CD4-positive, alpha-beta T cell treated with Interleukin-10 for 1 hour (primary cell): ENCODE measurements around the gene EML4.
"Not testable (repeated sequence)": the region's sequence is repeated elsewhere in the genome, so short reads cannot be mapped to it uniquely, and the experiment has no call there.

Source experiments
- DNase-seq: peaks from one replicate; pipeline ENCODE4 v3.0.0-alpha.2; 2020

Gene EML4

DNA sequence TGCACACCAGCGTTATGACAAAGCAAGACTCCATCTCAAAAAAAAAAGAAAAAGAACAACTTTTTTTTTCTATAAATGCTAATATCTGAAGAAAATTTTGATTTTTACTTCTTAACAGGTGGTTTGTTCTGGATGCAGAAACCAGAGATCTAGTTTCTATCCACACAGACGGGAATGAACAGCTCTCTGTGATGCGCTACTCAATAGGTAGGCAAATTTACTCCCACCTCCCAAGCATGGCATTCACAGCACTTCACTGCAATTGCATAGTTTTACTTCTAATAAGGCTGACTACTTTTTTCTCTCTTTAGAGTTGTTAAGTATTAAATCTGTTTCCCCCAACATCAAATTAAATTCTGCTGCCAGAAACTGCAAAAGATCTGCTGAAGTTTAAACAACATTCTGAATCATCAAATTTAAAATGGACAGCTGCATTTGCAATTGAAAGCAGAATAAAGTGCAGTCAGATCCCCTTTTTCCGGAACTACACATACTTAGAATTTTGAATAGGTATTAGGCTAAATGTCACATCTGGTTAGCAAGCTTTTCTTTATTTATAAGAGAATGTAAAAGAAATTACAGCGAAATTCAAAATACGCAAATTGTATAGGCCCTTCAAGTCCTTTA is 146.8 kb downstream of the EML4 start:
- no peak for DNase-seq

DNA sequence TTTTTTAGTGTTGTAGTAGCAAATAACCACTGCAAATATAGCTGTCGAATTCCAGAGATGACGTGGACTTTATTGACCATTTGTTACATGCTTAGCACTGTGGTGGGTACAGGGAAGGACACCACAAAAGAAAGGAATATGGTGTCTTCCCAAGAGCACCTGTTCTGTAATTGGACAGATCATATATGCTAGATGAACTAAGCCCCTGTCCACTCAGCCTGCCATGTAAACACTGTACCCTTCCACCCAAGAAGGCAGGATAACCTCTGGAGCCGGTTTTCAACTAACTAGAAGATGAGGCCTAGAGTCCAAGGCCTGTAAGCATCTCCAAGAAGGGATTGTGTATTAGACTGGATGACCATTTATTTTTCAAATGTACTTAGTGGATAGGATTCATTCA is 147.8 kb downstream of the EML4 start:
- DNase-seq, result no peak

DNA sequence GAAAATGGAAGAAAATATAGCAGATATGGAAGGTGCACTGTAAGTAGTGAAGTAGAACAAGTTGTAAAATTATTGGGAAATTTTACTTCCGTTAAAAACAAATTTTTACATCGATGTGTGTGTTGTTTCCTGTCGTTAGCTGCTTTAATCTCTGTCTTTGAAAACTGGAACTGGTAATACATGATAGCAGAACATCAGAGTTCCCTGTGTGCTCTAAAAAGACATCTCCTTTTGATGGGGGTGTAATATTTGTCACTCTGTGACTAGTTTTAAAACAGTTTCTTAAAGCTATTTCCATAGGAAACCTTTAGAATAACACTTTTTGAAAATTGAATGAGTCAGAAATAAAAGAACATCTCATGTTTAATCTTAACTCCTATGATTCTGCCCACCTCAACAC is 148.3 kb downstream of the EML4 start:
- DNase-seq, result no peak

DNA sequence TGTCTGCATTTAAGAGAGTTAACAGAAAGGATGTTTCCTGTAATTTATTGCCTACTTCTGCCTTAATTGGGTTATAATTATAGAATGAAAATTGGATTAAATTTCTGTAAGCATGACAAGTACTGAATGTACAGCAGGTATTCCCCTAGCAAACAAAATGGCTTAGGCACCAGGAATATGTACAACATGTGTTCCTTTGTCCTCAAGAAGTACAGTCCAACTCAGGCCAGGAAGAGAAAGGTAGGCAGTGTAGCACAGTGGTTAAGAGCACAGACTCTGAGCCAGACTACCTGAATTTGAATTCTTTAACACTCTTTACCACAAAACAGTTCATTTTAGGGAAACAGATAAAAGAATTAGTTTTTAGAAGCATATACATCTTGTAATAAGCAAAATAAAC is 148.8 kb downstream of the EML4 start:
- no peak for DNase-seq

DNA sequence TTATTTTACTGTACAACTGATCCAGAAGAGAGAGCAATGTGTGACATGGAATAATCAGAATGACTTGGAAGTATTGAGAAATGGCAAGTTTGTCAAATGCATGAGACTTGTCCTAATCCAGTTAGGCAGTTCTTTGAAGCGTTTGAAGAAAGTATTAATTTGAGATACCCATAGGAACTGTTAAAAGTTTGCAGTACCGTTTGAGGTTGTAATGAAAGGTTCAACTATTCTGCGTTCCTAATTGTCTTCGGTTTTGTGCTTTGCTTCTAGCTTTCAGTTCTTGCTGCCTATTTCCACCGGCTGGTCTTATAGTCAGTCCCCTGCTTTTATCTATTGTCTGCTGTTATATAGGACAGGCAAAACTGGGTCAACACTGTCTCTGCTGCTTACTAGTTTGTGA is 150.1 kb downstream of the EML4 start:
- no peak for DNase-seq

DNA sequence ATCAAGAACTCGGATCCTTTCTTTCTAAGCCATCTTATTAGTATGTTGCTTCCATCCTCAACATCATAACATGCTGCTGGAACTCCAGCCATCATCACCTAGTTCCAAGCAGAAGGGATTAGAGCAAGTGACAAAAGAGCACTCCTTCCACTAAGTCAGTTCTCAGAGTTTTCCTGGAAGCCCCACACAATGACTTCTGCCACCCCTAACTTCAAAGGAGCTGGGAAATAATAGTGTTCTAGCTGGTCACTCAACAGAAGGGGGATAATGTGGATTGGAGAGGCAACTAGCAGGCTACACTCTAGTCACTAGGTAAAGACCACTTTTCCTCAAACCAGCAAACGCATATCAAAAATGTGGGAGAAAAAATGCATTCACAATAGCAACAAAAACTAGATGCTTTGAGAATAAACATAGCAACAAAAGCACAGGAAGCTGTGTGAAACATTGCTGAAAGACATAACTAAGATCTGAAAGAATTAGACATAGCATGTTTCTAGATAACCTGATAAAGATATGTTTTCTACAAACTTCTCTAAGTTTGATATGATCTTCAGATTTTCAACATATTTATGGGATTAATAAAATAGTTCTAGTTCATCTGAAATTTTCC is 152.4 kb downstream of the EML4 start:
- peak; percentile 27 for DNase-seq

DNA sequence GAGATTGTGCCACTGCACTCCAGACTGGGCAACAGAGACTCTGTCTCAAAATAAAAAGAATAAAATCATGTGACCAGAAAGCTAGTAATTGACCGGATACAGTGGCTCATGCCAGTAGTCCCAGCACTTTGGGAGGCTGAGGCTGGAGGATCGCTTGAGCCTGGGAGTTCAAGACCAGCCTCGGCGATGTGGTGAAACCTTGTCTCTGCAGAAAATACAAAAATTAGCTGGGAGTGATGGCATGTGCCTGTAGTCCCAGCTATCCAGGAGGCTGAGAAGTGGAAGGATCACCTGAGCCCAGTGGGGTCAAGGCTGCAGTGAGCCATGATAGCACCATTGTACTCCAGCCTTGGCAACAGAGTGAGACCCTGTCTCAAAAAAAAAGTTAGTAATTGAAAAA is 155.1 kb downstream of the EML4 start:
- DNase-seq, result no peak

DNA sequence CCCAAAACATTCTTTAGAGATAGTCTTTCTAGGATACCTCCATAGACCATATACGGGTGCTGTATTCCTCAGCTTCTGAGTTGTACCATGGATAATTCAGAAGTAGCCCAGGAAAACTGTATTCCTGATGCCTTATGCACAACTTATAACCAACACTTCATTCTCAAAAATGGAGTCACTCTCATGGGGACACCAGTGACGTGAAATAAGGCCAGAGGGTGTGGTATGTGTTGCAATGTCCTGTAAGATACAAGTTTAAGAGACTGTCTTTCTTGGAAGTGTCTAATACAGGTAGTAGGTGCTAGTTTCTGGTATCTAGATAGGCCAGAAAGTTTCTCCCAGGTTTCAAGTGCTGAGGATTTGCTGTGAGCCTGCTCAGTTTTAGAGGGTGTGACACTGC is 155.8 kb downstream of the EML4 start:
- no peak for DNase-seq

DNA sequence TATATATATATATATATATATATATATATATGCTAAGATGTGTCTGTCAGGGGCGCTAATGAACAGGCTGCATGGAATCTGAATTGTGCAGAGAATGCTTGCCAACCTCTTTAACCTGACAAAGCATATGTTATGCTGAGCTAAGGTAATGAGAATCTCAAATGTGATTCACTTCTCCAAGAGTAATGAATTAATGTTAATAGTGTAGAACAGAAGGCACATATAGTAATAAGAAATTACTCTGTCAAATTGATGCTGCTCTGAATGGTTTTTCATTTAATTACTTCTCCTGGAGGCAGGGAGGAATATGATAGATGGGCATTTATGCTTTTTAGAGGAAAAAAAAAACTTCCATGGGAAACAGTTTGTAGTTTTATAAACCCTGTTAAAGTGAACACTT is 156.5 kb downstream of the EML4 start:
- DNase-seq, result no peak

DNA sequence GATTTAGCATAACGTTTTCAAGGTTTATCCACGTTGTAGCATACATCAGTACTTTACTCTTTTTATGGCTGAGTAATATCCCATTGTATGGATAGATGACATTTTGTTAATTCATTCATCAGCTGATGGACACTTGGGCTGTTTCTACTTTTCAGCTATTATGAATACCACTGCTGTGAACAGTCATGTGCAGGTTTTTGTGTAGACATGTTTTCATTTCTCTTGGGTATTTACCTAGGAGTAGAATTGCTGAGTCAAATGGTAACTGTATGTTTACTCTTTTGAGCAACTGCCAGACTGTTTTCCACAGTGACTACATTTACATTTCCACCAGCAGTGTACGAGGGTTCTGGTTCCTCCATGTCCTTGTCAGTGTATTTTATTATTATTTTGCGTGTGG is 158.0 kb downstream of the EML4 start:
- DNase-seq, result no peak

DNA sequence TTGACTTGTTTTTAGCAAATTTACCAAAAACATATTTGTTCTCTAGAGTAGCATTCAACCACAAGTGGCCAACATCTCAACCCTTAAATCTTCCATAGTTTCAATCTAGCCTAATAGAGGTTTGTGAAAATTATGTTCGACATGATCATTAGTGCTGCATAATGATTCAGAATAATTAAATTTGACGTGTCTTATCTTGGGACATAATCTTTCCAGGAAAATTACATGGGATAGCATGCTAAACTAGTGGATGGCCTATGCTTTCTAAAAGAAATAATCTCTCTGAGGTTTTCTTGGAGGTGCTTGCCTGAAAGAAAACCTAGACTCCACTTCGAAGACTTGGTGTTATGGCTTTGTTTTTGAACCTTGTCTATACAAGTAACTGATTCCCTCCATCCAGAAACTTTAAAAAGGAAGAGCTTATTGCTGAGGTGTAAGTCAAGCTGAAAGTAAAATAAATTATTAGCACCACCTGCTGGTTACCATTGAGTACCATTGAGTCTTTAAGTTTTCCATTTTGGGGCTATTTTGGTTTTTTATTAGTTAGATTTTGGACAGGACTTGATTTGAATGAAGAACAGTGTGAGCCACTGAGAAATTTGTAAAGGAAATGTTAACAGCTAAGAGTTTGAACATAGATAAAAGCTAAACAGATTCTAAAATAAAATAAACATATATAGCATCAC is 159.1 kb downstream of the EML4 start:
- peak; percentile 48 for DNase-seq

DNA sequence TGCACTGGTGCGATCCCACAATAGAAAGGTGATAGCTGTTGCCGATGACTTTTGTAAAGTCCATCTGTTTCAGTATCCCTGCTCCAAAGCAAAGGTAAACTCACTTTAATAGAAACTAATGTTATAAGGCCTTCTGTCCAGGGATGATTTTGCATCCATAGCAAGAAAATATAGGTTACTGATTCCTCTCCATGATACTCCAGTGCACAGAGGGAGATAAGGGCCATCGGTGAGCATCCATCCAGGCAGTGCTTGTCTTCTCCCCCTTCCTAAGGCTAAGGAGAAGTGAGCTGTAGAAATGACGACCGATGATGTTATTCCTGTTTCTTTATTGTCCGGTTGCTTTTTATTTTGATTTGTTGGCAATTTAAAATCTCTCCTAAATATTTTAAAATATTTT is 159.8 kb downstream of the EML4 start:
- DNase-seq, result no peak

DNA sequence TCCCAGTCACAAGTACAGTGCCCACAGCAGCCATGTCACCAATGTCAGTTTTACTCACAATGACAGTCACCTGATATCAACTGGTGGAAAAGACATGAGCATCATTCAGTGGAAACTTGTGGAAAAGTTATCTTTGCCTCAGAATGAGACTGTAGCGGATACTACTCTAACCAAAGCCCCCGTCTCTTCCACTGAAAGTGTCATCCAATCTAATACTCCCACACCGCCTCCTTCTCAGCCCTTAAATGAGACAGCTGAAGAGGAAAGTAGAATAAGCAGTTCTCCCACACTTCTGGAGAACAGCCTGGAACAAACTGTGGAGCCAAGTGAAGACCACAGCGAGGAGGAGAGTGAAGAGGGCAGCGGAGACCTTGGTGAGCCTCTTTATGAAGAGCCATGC is 160.6 kb downstream of the EML4 start:
- no peak for DNase-seq

DNA sequence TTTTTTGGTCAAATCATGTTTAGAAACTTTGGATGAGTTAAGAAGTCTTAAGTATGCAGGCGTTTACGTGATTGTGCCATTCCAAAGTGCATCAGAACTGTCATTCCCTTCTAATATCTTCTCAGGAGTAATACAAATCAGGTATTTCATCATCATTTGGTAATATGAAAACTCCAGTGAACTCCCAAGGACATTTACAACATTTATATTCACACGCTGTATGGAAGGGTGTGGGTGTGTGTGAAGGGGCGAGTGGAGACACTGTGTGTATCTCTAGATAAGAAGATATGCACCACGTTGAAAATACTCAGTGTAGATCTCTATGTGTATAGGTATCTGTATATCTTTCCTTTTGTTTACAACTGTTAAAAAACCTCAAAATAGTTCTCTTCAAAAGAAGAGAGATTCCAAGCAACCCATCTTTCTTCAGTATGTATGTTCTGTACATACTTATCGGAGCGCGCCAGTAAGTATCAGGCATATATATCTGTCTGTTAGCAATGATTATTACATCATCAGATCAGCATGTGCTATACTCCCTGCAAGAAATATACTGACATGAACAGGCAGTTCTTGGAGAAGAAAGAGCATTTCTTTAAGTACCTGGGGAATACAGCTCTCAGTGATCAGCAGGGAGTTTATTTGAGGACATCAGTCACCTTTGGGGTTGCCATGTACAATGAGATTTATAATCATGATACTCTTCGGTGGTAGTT is 162.6 kb downstream of the EML4 start:
- no peak for DNase-seq

DNA sequence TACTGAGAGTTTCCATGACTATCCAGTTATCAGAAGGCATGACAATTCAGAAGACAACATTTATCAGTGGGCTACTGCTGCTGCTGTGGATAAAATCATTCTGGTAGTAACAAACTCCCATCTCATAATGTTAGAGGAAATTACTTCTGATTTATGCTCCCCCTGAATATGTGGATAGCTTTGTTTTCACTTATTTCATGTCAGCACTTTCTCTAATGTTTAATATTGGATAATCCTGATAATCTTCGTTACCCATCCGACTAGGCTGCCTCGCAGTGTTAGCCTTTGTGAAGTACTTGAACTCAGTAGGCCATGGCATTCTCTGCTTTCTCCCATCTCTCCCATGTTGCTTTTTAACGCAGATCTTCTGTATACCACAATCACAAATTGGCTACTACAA is 163.4 kb downstream of the EML4 start:
- no peak for DNase-seq

DNA sequence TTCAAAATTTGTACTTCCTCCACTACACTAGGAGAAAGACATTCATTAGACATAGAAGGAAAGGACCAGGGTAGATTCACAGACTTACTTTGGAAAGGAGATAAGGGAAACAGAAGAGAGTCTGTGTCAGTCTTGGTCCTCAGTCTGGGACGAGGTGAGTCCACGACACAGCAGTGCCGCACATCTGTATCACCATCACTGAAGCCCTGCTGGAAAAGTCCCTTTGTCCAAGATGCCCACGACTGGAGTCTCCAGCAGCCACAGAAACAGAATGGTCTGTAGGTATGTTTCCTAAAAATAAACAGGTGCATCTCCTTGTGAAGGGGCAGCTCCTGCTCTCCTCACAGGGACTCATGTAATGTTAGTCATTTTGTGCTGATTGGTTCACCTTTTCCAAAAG is 164.4 kb downstream of the EML4 start:
- no peak for DNase-seq

DNA sequence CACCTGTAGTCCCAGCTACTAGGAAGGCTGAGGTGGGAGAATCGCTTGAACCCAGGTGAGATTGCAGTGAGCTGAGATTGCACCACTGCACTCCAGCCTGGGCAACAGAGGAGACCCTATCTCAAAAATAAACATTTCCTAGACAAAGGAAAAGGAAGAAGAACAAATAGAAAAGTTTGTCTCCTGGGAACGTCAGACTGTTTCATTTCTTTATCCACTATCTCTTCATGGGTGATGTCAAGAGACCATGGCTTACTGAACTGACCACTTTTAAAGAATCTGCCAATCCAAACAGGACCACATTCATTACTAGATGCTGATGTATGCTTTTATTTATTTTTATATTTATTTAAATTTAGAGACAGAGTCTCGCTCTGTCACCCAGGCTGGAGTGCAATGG is 165.1 kb downstream of the EML4 start:
- no peak for DNase-seq

DNA sequence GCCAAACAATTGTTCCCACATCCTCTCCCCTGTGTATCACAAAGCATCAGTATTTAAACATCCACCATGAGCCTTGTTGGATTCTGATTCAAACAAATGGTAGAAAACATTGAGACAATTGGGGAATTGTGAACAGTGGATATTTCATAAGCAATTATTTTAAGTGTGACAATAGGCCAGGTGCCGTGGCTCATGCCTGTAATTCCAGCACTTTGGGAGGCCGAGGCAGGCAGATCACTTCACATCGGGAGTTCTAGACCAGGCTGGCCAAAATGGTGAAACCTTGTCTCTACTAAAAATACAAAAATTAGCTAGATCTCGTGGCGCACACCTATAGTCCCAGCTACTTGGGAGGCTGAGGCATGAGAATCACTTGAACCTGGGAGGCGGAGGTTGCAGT is 165.7 kb downstream of the EML4 start:
- not testable (repeated sequence) for DNase-seq

DNA sequence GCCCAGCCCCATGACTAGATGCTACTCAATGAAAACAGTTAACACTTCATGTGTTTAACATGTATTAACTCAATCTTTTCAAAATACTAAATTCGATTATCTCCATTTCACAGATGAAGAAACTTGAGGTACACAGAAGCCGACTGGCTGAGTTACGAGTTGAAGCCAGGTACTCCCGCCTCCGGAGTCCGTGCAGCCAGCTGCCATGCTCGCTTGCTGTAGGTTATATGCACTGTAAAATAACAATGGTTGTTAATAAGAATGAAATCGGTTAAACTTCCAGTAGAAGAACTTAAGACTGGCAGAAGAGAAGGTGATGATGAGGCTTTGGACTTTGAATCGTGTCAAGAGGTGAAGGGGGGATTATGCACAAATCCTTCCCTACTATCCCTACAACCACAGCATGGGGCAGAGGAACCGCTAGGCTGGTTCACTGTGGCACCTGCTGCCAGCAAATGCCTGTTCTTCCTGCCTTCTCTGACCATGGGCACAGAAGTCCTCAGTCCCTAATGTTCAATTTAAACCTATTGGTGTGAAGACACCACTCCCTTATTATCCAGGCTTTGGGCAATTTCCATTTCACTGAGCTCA is 166.5 kb downstream of the EML4 start:
- no peak for DNase-seq

DNA sequence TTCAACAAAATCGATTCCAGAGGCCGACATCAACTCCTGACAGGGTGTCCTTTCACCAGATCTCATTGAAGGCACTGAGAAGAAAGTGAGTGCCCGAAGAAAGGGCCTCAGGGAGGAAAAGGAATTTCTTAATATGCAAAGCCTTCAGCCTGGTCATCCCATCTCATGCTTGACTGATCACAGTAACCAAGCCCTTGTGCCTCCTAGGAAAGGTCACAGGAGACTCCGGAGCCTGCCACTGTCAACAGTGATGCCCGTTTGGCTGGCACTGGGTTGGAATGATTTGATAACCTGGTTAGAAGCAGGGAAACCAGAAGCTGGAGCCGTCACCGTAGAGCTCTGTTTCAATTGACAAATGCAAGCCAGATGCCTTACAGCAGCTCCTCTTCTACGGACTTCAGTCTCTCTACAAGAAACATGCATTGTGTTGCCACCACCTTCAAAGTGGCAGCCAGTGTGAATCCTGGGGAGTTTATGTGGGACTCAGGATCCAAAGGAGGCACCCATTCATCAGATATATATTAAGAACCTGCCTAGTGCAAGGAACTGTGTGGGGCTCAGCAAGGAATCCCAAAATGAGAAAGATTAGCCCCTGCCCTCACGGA is 167.3 kb downstream of the EML4 start:
- no peak for DNase-seq

DNA sequence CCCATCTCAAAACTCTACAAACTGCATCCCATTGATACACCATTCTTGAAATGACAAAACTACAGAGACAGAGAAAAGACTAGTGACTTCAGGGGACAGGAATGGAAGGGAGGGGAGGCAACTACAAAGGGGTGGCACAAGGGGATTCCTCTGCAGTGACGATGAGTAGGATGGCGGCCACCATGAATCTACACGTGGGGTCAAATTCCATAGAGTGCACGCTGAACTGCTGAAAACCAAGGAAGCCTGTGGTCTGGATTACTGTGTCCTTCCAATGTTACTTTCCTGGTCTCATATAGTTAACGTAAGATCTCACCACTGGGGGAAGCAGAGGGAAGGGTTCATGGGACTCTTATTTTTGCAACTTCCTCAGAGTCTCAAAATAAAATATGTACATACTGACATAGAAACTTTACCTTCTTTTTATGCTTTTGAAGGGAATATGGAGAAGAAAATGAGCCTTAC is 168.2 kb downstream of the EML4 start:
- DNase-seq, result no peak

DNA sequence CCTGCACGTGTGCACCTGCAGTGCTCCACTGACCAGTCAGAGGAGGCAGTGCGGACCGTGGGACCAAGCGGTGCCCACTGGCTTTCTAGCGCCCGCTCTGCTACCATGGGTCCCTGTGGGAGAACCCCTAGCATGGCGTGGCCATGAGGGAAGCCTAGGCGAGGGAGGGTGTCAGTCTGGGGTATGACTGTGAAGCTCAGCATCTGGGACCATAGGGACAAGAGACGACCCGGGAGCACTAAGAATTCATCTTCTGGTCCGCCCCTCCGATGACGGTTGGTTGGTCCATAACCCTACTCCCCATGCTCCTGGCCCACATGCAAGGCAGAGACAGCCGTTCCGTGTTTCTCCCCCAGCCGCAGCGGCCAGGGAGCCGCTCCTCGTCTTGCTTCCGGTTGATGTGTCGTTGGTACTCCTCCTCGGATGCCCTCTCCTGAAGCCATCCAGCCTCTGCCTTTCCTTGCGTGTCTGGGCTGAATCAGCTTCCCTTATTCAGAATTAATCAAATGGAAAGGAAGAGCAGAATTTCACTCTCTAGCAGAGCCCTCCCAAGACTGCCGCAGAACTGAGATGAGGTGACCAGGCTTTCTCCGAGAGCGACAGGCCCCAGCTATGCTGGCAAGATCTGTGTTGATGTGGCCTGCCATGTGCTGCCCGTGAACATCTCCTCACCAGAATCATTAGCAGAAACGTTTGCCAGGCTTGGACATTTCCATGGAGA is 168.9 kb downstream of the EML4 start:
- no peak for DNase-seq
